Liver (tissue), 9 donors: ENCODE data around the gene INPP4B. TPM values are rescaled to one million over a fixed set of nuclear protein-coding genes. Genes with fewer than 3 reads are reported as not detected.

Experiments used
- DNase-seq: peaks from one replicate; pipeline ENCODE4 v3.0.0-alpha.2; 2017; ENCODE audit warnings: low spot score
- H3K27ac ChIP-seq, 2 donors: one replicate each; pipeline ENCODE4 v1.7.0; 2013; ENCODE audit warnings: inconsistent platforms in 2 of 2, low read length in 2 of 2, control low read depth in 1 of 2, low read depth in 1 of 2, mild to moderate bottlenecking in 1 of 2
- H3K27me3 ChIP-seq, 4 donors: one replicate each; pipeline versions ENCODE4 v1.6.1 to v1.7.0; 2013; ENCODE audit warnings: low read length in 3 of 4, inconsistent platforms in 1 of 4, mild to moderate bottlenecking in 1 of 4, moderate library complexity in 1 of 4; ENCODE audit not compliant: control insufficient read depth in 4 of 4, insufficient read depth in 4 of 4
- H3K36me3 ChIP-seq, 4 donors: one replicate each; pipeline versions ENCODE4 v1.6.1 to v1.7.0; 2013; ENCODE audit warnings: low read length in 3 of 4, mild to moderate bottlenecking in 3 of 4, low read depth in 1 of 4, moderate library complexity in 1 of 4; ENCODE audit not compliant: control insufficient read depth in 4 of 4, insufficient read depth in 3 of 4
- H3K4me1 ChIP-seq, 4 donors: one replicate each; pipeline versions ENCODE4 v1.6.1 to v1.7.0; 2013; ENCODE audit warnings: low read length in 3 of 4, mild to moderate bottlenecking in 3 of 4, moderate library complexity in 1 of 4; ENCODE audit not compliant: control insufficient read depth in 4 of 4, insufficient read depth in 4 of 4
- H3K4me3 ChIP-seq, 3 donors: one replicate each; pipeline versions ENCODE4 v1.6.1 to v1.7.0; 2013; ENCODE audit warnings: low read length in 3 of 3, control low read depth in 1 of 3, low read depth in 1 of 3, mild to moderate bottlenecking in 1 of 3
- H3K9ac ChIP-seq, 2 donors: one replicate each; pipeline ENCODE4 v1.7.0; 2013; ENCODE audit warnings: low read length in 2 of 2, mild to moderate bottlenecking in 2 of 2, moderate library complexity in 2 of 2, control low read depth in 1 of 2, low read depth in 1 of 2
- H3K9me3 ChIP-seq, 4 donors: one replicate each; pipeline versions ENCODE4 v1.6.1 to v1.7.0; 2013; ENCODE audit warnings: low read length in 3 of 4; ENCODE audit not compliant: control insufficient read depth in 4 of 4
- EGR1 ChIP-seq, 2 donors: IDR thresholded peaks; 2 replicates each; pipeline ENCODE4 v1.6.1; 2016 to 2018; ENCODE audit warnings: antibody characterized with exemption in 2 of 2, low read depth in 2 of 2
- FOXA1 ChIP-seq: IDR thresholded peaks from 2 replicates; pipeline ENCODE4 v1.6.1; 2016; ENCODE audit warnings: antibody characterized with exemption
- FOXA2 ChIP-seq: IDR thresholded peaks from 2 replicates; pipeline ENCODE4 v1.6.1; 2016; ENCODE audit warnings: antibody characterized with exemption
- GABPA ChIP-seq, 2 donors: IDR thresholded peaks in 1 of 2; conservative IDR thresholded peaks in 1 of 2; 2 replicates each; pipeline ENCODE4 v1.6.1; 2016; ENCODE audit warnings: antibody characterized with exemption in 2 of 2, mild to moderate bottlenecking in 1 of 2, moderate library complexity in 1 of 2
- HNF4A ChIP-seq, 2 donors: conservative IDR thresholded peaks; 2 replicates each; pipeline ENCODE4 v1.6.1; 2016; ENCODE audit warnings: antibody characterized with exemption in 2 of 2, mild to moderate bottlenecking in 2 of 2
- HNF4G ChIP-seq: IDR thresholded peaks from 2 replicates; pipeline ENCODE4 v1.6.1; 2016; ENCODE audit warnings: antibody characterized with exemption
- JUND ChIP-seq, 2 donors: IDR thresholded peaks; 2 replicates each; pipeline ENCODE4 v1.6.1; 2016; ENCODE audit warnings: antibody characterized with exemption in 2 of 2
- NR2F2 ChIP-seq: IDR thresholded peaks from 2 replicates; pipeline ENCODE4 v1.6.1; 2016; ENCODE audit warnings: antibody characterized with exemption
- RXRA ChIP-seq, 2 donors: IDR thresholded peaks; 2 replicates each; pipeline ENCODE4 v1.6.1; 2017 to 2018; ENCODE audit warnings: antibody characterized with exemption in 2 of 2, mild to moderate bottlenecking in 1 of 2
- SP1 ChIP-seq: IDR thresholded peaks from 2 replicates; pipeline ENCODE4 v1.6.1; 2018; ENCODE audit warnings: antibody characterized with exemption, mild to moderate bottlenecking
- TAF1 ChIP-seq: conservative IDR thresholded peaks from 2 replicates; pipeline ENCODE4 v1.6.1; 2016; ENCODE audit warnings: antibody characterized with exemption, mild to moderate bottlenecking
- YY1 ChIP-seq: IDR thresholded peaks from 2 replicates; pipeline ENCODE4 v1.6.1; 2016; ENCODE audit warnings: antibody characterized with exemption, mild to moderate bottlenecking
- WGBS: extraction: QIAGEN DNeasy Blood & Tissue Kit; methylation state at CpG from one replicate; pipeline ENCODE4 v1.1.7; 2013; 5-methylcytosine and 5-hydroxymethylcytosine counted together
- polyA plus RNA-seq, 2 donors: library from polyadenylated mRNA; stranded (reverse) in 1 of 2; unstranded in 1 of 2; fragments of 200-250 nt in 1 of 2; fragments of >200 nt in 1 of 2; fragmentation: Nextera tagmentation in 1 of 2; extraction: Ambion mirVana in 1 of 2; gene quantifications; one replicate each; pipeline versions ENCODE4 v1.2.1 to v1.2.3, GENCODE V29; 2013 to 2015
- total RNA-seq, 2 donors: library from RNA; depleted of rRNA; stranded (reverse); fragments of >200 nt; gene quantifications; one replicate each; pipeline ENCODE4 v1.2.3, GENCODE V29; 2014
- TF ChIP-seq, protein P1 (sequence below): IDR thresholded peaks from 2 replicates; pipeline ENCODE4 v1.6.1; 2016; ENCODE audit warnings: antibody characterized with exemption
- TF ChIP-seq, protein P2 (sequence below): IDR thresholded peaks from 2 replicates; pipeline ENCODE4 v1.6.1; 2016; ENCODE audit warnings: antibody characterized with exemption
- TF ChIP-seq, protein P3 (sequence below): IDR thresholded peaks from 2 replicates; pipeline ENCODE4 v1.6.1; 2016; ENCODE audit warnings: antibody characterized with exemption, mild to moderate bottlenecking
- TF ChIP-seq, protein P4 (sequence below): IDR thresholded peaks from 2 replicates; pipeline ENCODE4 v1.6.1; 2016; ENCODE audit warnings: antibody characterized with exemption
- TF ChIP-seq, protein P5 (sequence below): fragments of 150-350 bp; IDR thresholded peaks from 2 replicates; pipeline ENCODE4 v1.5.1; 2017; ENCODE audit warnings: improper control_type of control experiment, low read depth, low read length; ENCODE audit not compliant: missing input control
- donor health status: healthy.
- donor health status: healthy.
- donor health status: healthy.
- donor health status: healthy.
- donor health status: healthy.

Gene INPP4B
- total and polyA plus RNA-seq, 4 donors, result 0.43 to 2.8 (median 1.6) TPM

DNA sequence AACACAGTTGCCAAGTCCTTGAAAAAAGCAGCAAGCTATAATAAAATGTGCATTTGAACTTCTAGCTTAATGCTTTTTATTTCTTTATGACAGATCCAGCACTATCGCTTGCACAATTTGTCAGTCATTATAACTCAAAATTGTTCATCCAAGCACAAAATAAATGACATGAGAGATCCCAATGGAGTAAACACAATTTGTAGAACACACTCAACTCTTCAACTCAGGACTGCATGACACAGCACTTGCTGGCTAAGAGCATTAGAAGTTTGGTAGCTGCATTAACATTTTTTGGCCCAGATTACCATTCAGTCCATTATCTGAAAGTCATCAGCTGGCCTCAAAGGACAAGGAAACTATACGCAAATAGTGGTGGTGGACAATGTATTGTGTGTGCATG is 530.1 kb downstream of the INPP4B start:
- H3K36me3 ChIP-seq, result no peaks in the 10 kb centered on the region
- WGBS, result 85% methylated on average over 2 of the region's 2 CpGs
- no peak overlapping the region for H3K9ac ChIP-seq
- peaks cover 0 to 2% (median 0%) of the 10 kb centered on the region in 4 donors for H3K9me3 ChIP-seq
- DNase-seq, result no peak
- H3K4me3 ChIP-seq, result no peak overlapping the region
- TF ChIP-seq JUND (IDR thresholded peaks at IDR 0.05) (no peak), YY1 (no peak), NR2F2 (no peak)
- H3K27ac ChIP-seq, result no peak overlapping the region
- H3K4me1 ChIP-seq, result no peaks in the 10 kb centered on the region
- peaks cover 0 to 2% (median 0%) of the 10 kb centered on the region in 4 donors for H3K27me3 ChIP-seq

DNA sequence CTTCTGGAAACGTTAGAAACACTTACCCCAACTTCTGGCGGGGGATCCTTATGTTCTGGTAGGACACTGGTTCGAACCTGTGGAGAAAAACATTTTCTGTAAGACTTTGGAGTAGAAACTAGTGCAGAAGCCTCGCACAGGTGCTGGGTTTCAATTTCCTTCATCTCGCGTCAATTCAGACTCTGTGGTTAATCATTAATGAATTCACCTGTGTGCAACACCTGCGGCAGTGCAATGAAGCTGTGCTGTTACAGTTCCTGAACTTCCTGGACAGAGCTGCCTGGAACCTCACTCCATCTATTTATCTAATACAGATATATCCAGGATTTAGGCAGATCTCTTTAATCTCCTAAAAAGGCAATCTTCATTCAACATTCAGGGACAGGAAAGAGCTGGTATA is 531.4 kb downstream of the INPP4B start:
- H3K27ac ChIP-seq, result no peak overlapping the region
- 48% methylated on average over 7 of the region's 7 CpGs for WGBS
- H3K27me3 ChIP-seq, result peaks cover 0 to 2% (median 0%) of the 10 kb centered on the region in 4 donors
- no peak overlapping the region for H3K4me3 ChIP-seq
- TF ChIP-seq, protein P1, sequence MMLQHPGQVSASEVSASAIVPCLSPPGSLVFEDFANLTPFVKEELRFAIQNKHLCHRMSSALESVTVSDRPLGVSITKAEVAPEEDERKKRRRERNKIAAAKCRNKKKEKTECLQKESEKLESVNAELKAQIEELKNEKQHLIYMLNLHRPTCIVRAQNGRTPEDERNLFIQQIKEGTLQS, result no peak
- TF ChIP-seq SP1 (no peak), NR2F2 (no peak), FOXA1 (no peak), RXRA (IDR thresholded peaks at IDR 0.05) (no peak), FOXA2 (no peak), GABPA (IDR thresholded peaks at IDR 0.05 in 1 of 2, conservative IDR thresholded peaks at IDR 0.05 in 1 of 2) (no peak), TAF1 (no peak), HNF4G (no peak), EGR1 (IDR thresholded peaks at IDR 0.05; ENCODE audit: low read depth in 2 of 2) (no peak), HNF4A (conservative IDR thresholded peaks at IDR 0.05) (no peak), JUND (IDR thresholded peaks at IDR 0.05) (no peak), YY1 (no peak)
- TF ChIP-seq, protein P2, sequence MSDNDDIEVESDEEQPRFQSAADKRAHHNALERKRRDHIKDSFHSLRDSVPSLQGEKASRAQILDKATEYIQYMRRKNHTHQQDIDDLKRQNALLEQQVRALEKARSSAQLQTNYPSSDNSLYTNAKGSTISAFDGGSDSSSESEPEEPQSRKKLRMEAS, result no peak
- TF ChIP-seq, protein P3, sequence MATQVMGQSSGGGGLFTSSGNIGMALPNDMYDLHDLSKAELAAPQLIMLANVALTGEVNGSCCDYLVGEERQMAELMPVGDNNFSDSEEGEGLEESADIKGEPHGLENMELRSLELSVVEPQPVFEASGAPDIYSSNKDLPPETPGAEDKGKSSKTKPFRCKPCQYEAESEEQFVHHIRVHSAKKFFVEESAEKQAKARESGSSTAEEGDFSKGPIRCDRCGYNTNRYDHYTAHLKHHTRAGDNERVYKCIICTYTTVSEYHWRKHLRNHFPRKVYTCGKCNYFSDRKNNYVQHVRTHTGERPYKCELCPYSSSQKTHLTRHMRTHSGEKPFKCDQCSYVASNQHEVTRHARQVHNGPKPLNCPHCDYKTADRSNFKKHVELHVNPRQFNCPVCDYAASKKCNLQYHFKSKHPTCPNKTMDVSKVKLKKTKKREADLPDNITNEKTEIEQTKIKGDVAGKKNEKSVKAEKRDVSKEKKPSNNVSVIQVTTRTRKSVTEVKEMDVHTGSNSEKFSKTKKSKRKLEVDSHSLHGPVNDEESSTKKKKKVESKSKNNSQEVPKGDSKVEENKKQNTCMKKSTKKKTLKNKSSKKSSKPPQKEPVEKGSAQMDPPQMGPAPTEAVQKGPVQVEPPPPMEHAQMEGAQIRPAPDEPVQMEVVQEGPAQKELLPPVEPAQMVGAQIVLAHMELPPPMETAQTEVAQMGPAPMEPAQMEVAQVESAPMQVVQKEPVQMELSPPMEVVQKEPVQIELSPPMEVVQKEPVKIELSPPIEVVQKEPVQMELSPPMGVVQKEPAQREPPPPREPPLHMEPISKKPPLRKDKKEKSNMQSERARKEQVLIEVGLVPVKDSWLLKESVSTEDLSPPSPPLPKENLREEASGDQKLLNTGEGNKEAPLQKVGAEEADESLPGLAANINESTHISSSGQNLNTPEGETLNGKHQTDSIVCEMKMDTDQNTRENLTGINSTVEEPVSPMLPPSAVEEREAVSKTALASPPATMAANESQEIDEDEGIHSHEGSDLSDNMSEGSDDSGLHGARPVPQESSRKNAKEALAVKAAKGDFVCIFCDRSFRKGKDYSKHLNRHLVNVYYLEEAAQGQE, result no peak
- TF ChIP-seq, protein P4, sequence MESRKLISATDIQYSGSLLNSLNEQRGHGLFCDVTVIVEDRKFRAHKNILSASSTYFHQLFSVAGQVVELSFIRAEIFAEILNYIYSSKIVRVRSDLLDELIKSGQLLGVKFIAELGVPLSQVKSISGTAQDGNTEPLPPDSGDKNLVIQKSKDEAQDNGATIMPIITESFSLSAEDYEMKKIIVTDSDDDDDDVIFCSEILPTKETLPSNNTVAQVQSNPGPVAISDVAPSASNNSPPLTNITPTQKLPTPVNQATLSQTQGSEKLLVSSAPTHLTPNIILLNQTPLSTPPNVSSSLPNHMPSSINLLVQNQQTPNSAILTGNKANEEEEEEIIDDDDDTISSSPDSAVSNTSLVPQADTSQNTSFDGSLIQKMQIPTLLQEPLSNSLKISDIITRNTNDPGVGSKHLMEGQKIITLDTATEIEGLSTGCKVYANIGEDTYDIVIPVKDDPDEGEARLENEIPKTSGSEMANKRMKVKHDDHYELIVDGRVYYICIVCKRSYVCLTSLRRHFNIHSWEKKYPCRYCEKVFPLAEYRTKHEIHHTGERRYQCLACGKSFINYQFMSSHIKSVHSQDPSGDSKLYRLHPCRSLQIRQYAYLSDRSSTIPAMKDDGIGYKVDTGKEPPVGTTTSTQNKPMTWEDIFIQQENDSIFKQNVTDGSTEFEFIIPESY, result no peak
- TF ChIP-seq, protein P5, sequence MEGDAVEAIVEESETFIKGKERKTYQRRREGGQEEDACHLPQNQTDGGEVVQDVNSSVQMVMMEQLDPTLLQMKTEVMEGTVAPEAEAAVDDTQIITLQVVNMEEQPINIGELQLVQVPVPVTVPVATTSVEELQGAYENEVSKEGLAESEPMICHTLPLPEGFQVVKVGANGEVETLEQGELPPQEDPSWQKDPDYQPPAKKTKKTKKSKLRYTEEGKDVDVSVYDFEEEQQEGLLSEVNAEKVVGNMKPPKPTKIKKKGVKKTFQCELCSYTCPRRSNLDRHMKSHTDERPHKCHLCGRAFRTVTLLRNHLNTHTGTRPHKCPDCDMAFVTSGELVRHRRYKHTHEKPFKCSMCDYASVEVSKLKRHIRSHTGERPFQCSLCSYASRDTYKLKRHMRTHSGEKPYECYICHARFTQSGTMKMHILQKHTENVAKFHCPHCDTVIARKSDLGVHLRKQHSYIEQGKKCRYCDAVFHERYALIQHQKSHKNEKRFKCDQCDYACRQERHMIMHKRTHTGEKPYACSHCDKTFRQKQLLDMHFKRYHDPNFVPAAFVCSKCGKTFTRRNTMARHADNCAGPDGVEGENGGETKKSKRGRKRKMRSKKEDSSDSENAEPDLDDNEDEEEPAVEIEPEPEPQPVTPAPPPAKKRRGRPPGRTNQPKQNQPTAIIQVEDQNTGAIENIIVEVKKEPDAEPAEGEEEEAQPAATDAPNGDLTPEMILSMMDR, result no peak
- H3K36me3 ChIP-seq, result no peaks in the 10 kb centered on the region
- H3K9me3 ChIP-seq, result peaks cover 0 to 2% (median 0%) of the 10 kb centered on the region in 4 donors
- no peak for DNase-seq
- H3K4me1 ChIP-seq, result no peaks in the 10 kb centered on the region
- H3K9ac ChIP-seq, result no peak overlapping the region
